Loucy (cell line): Measurements from ENCODE around the gene RLF.

Experiments used
- H2AFZ ChIP-seq: fragments of 200-600 bp; sonication (generic); 2 replicates; pipeline ENCODE4 v1.6.0; 2016; ENCODE audit warnings: antibody characterized with exemption, mild to moderate bottlenecking, low read length, moderate library complexity
- H3F3A ChIP-seq: fragments of 200-600 bp; 2 replicates; pipeline ENCODE4 v1.6.0; 2016; ENCODE audit warnings: antibody characterized with exemption, low read depth, mild to moderate bottlenecking
- H3K27me3 ChIP-seq: fragments of 200-600 bp; sonication (generic); 2 replicates; pipeline ENCODE4 v1.6.1; 2014; ENCODE audit warnings: low read length, mild to moderate bottlenecking; ENCODE audit not compliant: insufficient read depth, poor library complexity, severe bottlenecking
- H3K36me3 ChIP-seq: fragments of 200-600 bp; sonication (generic); 2 replicates; pipeline ENCODE4 v1.6.1; 2016; ENCODE audit warnings: low read length; ENCODE audit not compliant: insufficient read depth
- H3K4me1 ChIP-seq: fragments of 200-600 bp; sonication (generic); 2 replicates; pipeline ENCODE4 v1.5.1; 2014; ENCODE audit warnings: low read length, mild to moderate bottlenecking; ENCODE audit not compliant: insufficient read depth, poor library complexity, severe bottlenecking
- H3K4me2 ChIP-seq: fragments of 200-600 bp; sonication (generic); 2 replicates; pipeline ENCODE4 v1.6.0; 2014; ENCODE audit warnings: antibody characterized with exemption, low read length, low read depth, mild to moderate bottlenecking; ENCODE audit not compliant: poor library complexity, severe bottlenecking
- H3K4me3 ChIP-seq: fragments of 200-600 bp; sonication (generic); 2 replicates; pipeline ENCODE4 v1.5.1; 2014; ENCODE audit warnings: low read length, mild to moderate bottlenecking, mixed read lengths; ENCODE audit not compliant: poor library complexity, severe bottlenecking
- H3K79me2 ChIP-seq: fragments of 200-600 bp; sonication (generic); 2 replicates; pipeline ENCODE4 v1.6.1; 2014; ENCODE audit warnings: low read length; ENCODE audit not compliant: insufficient read depth
- H3K9ac ChIP-seq: fragments of 200-600 bp; sonication (generic); 2 replicates; pipeline ENCODE4 v1.6.0; 2014; ENCODE audit warnings: mild to moderate bottlenecking, low read depth, low read length, moderate library complexity; ENCODE audit not compliant: poor library complexity, severe bottlenecking
- H3K9me2 ChIP-seq: fragments of 200-600 bp; sonication (generic); replicated peaks from 2 replicates; pipeline ENCODE4 v1.6.1; 2016; ENCODE audit warnings: low read depth, low read length, mixed read lengths
- H3K9me3 ChIP-seq: fragments of 200-600 bp; sonication (generic); 2 replicates; pipeline ENCODE4 v1.6.1; 2014; ENCODE audit warnings: mild to moderate bottlenecking, antibody characterized with exemption, low read length, low read depth; ENCODE audit not compliant: insufficient read depth
- H4K20me1 ChIP-seq: fragments of 200-600 bp; sonication (generic); 2 replicates; pipeline ENCODE4 v1.6.0; 2014; ENCODE audit warnings: antibody characterized with exemption, low read length, mild to moderate bottlenecking; ENCODE audit not compliant: insufficient read depth, poor library complexity, severe bottlenecking
- CTCF ChIP-seq: fragments of 200-600 bp; sonication (generic); conservative IDR thresholded peaks from 2 replicates; pipeline ENCODE4 v1.5.1; 2014; ENCODE audit warnings: mild to moderate bottlenecking, antibody characterized with exemption, low read length
- EZH2phosphoT487 ChIP-seq: fragments of 200-600 bp; IDR thresholded peaks from 2 replicates; pipeline ENCODE4 v1.6.1; 2018; ENCODE audit warnings: antibody characterized with exemption, mild to moderate bottlenecking, moderate library complexity, borderline replicate concordance

Gene RLF

DNA sequence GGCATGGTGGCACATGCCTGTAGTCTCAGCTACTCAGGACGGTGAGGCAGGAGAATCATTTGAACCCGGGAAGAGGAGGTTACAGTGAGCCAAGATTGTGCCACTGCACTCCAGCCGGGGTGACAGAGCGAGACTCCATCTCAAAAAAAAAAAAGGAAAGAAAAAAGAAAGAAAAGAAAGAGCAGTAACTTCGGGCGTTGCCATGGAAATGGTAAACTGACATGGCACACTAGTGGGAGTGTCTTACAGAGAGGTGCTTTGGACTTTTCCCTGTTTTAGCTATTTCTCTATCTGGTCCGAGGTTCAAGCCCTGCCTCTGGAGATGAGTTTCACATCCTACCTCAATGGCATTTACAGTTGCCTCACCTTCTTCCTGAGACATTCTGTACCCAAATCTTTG is 41.1 kb upstream of the RLF start:
- Histone ChIP-seq H3K27me3 (no peaks in the 10 kb centered on the region), H3K9me3 (no peaks in the 10 kb centered on the region), H2AFZ (no peak overlapping the region), H4K20me1 (no peaks in the 10 kb centered on the region), H3F3A (no peaks in the 10 kb centered on the region), H3K4me2 (no peak overlapping the region), H3K9me2 (no peaks in the 10 kb centered on the region), H3K4me3 (no peak overlapping the region), H3K9ac (no peak overlapping the region), H3K36me3 (no peaks in the 10 kb centered on the region), H3K4me1 (no peaks in the 10 kb centered on the region), H3K79me2 (no peaks in the 10 kb centered on the region)
- TF ChIP-seq EZH2phosphoT487: no peak
- no peak for TF ChIP-seq CTCF

GRCh38 chr1:40122855-40123254 is 38.3 kb upstream of the RLF start:
- Histone ChIP-seq H3F3A (no peaks in the 10 kb centered on the region), H3K27me3 (no peaks in the 10 kb centered on the region), H3K4me1 (no peaks in the 10 kb centered on the region), H3K9me3 (no peaks in the 10 kb centered on the region), H3K4me3 (no peak overlapping the region), H3K9ac (no peak overlapping the region), H2AFZ (no peak overlapping the region), H3K9me2 (no peaks in the 10 kb centered on the region), H3K79me2 (no peaks in the 10 kb centered on the region), H4K20me1 (no peaks in the 10 kb centered on the region), H3K4me2 (no peak overlapping the region), H3K36me3 (no peaks in the 10 kb centered on the region)
- no peak for TF ChIP-seq EZH2phosphoT487
- TF ChIP-seq CTCF: no peak

GRCh38 chr1:40130892-40131291 is 30.3 kb upstream of the RLF start:
- H3K4me3 ChIP-seq: peak overlapping the region; percentile 22
- H3K79me2 ChIP-seq: no peaks in the 10 kb centered on the region
- peak overlapping the region; percentile 34 for H3K4me2 ChIP-seq
- H3K9me2 ChIP-seq: no peaks in the 10 kb centered on the region
- no peak overlapping the region for H3K9ac ChIP-seq
- H3K4me1 ChIP-seq: peaks cover 23% of the 10 kb centered on the region
- H3K9me3 ChIP-seq: no peaks in the 10 kb centered on the region
- no peaks in the 10 kb centered on the region for H3F3A ChIP-seq
- TF ChIP-seq EZH2phosphoT487: no peak
- TF ChIP-seq CTCF: no peak
- H4K20me1 ChIP-seq: no peaks in the 10 kb centered on the region
- no peak overlapping the region for H2AFZ ChIP-seq
- H3K36me3 ChIP-seq: no peaks in the 10 kb centered on the region
- no peaks in the 10 kb centered on the region for H3K27me3 ChIP-seq
